Panc1 (cell line): Measurements from ENCODE around the gene LIX1L.

Source experiments
- POLR2AphosphoS5 ChIP-seq: IDR thresholded peaks from 2 replicates; pipeline ENCODE4 v1.6.1; 2012; ENCODE audit warnings: mild to moderate bottlenecking, low read depth, low read length, moderate library complexity
- SIN3A ChIP-seq: IDR thresholded peaks from 2 replicates; pipeline ENCODE4 v1.6.1; 2012; ENCODE audit warnings: low read depth, mild to moderate bottlenecking, low read length, moderate library complexity, borderline replicate concordance; ENCODE audit not compliant: insufficient read depth
- TCF7L2 ChIP-seq: IDR thresholded peaks from 2 replicates; pipeline ENCODE4 v1.6.1; 2011; ENCODE audit warnings: mild to moderate bottlenecking, low read depth, low read length, inconsistent platforms
- TF ChIP-seq, protein P1 (sequence below): fragments of 450-650 bp; IDR thresholded peaks from 2 replicates; pipeline ENCODE4 v1.5.1; 2017; ENCODE audit warnings: mild to moderate bottlenecking
- TF ChIP-seq, protein P2 (sequence below), 2 experiments: IDR thresholded peaks; 2 replicates each; pipeline ENCODE4 v1.6.1; 2011 to 2012; ENCODE audit warnings: low read depth in 2 of 2, control low read depth in 1 of 2, low read length in 1 of 2, mild to moderate bottlenecking in 1 of 2, moderate library complexity in 1 of 2; ENCODE audit not compliant: insufficient read depth in 1 of 2

DNA sequence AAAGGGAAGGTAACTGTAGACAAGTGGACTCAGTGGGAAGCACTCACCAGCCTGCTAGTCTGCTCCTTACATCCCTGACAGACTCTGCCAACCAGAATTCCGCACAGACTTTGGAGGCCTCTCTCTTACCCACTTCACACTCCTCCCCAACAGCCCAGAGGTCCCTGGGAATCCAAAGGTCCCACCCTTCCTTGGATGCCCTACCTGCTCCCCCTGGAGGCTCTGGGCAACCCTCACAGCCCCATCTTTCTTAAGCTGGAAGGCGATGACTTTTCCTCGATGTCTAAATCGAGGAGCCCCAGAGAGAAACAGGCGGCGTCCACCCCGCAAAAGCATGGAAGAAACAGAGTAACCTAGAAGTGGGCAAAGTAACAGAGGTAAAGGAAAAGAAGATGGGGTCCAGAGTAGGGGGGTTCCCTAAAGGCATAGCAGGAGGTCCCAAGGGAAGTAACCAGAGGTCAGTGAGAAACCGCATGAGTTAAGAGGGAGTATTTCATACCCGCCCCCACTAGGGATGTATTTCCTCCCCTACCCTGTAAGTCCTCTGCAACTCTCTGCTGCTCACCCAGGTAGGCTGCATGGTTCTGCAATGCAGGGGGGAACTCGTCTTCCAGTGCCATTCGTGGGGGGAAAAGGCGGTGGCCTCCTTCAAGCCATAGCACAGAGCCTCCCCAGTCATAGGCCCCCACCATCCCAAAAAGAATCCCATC lies 56.4 kb downstream of the LIX1L start:
- TF ChIP-seq, protein P1, sequence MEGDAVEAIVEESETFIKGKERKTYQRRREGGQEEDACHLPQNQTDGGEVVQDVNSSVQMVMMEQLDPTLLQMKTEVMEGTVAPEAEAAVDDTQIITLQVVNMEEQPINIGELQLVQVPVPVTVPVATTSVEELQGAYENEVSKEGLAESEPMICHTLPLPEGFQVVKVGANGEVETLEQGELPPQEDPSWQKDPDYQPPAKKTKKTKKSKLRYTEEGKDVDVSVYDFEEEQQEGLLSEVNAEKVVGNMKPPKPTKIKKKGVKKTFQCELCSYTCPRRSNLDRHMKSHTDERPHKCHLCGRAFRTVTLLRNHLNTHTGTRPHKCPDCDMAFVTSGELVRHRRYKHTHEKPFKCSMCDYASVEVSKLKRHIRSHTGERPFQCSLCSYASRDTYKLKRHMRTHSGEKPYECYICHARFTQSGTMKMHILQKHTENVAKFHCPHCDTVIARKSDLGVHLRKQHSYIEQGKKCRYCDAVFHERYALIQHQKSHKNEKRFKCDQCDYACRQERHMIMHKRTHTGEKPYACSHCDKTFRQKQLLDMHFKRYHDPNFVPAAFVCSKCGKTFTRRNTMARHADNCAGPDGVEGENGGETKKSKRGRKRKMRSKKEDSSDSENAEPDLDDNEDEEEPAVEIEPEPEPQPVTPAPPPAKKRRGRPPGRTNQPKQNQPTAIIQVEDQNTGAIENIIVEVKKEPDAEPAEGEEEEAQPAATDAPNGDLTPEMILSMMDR: no peak
- TF ChIP-seq POLR2AphosphoS5: no peak
- no peak for TF ChIP-seq SIN3A
- TF ChIP-seq, protein P2, sequence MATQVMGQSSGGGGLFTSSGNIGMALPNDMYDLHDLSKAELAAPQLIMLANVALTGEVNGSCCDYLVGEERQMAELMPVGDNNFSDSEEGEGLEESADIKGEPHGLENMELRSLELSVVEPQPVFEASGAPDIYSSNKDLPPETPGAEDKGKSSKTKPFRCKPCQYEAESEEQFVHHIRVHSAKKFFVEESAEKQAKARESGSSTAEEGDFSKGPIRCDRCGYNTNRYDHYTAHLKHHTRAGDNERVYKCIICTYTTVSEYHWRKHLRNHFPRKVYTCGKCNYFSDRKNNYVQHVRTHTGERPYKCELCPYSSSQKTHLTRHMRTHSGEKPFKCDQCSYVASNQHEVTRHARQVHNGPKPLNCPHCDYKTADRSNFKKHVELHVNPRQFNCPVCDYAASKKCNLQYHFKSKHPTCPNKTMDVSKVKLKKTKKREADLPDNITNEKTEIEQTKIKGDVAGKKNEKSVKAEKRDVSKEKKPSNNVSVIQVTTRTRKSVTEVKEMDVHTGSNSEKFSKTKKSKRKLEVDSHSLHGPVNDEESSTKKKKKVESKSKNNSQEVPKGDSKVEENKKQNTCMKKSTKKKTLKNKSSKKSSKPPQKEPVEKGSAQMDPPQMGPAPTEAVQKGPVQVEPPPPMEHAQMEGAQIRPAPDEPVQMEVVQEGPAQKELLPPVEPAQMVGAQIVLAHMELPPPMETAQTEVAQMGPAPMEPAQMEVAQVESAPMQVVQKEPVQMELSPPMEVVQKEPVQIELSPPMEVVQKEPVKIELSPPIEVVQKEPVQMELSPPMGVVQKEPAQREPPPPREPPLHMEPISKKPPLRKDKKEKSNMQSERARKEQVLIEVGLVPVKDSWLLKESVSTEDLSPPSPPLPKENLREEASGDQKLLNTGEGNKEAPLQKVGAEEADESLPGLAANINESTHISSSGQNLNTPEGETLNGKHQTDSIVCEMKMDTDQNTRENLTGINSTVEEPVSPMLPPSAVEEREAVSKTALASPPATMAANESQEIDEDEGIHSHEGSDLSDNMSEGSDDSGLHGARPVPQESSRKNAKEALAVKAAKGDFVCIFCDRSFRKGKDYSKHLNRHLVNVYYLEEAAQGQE (IDR thresholded peaks at IDR 0.05; ENCODE audit: insufficient read depth in 1 of 2, low read depth in 2 of 2, low read length in 1 of 2): no peak
- no peak for TF ChIP-seq TCF7L2
